ENCODE data around the gene CCDC51.
"Not testable (repeated sequence)": the region's sequence is repeated elsewhere in the genome, so short reads cannot be mapped to it uniquely, and the experiment has no call there.

CCDC51 gene

GRCh38 chr3:48407542-48408099 is 32.3 kb downstream of the CCDC51 start:
- DNase-seq (ENCODE audit: low read depth in 1 of 2, low spot score in 1 of 2), result no peak

GRCh38 chr3:48406443-48407431 is 33.2 kb downstream of the CCDC51 start:
- no peak for DNase-seq (ENCODE audit: low read depth in 1 of 2, low spot score in 1 of 2)

DNA sequence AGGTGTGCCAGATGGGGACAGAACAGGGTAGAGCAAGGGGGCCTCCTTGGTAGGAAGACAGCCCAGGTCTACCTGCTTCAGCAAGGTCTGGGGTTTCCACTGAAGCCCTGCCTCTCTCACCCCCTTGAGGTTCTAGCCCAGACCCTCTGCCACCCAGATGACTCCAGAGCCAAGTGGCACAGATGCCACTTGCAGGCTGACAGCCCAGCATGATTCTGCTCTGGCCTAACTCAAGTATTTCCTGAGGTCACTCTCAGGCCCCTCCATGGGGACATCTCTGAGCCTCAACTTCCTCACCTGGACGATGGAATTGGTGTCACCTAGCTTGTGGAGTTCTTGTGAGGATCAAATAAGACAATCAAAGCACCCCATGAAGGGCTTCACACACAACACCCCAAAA is 33.9 kb downstream of the CCDC51 start:
- DNase-seq (ENCODE audit: low read depth in 1 of 2, low spot score in 1 of 2), result no peak

DNA sequence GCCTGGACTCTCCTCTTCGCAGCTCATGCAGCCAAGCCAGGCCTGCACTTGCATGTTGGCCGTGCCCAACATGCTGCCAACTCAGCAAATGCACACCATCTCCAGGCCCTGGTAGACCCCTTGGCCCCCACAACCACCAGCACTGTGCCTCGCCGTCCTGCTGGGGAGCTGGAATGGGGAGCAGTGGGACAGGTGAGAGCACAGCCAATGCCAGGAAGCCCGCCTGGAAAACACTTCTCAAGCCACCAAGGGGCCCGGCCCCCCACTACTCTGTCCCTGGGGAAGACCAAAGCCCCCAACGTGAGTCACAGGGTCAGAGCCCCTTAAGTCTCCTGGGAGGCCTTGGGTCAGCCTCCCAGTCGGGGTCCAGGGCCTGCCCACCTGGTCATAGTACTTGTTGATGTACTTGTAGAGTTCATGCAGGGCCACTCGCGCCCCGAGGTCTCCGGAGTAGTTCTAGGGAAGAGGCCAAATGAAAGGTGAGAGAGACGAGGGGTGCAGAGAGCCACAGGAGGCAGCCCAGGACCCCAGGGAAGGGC is 34.5 kb downstream of the CCDC51 start:
- DNase-seq (ENCODE audit: low read depth in 1 of 2, low spot score in 1 of 2), result no peak

GRCh38 chr3:48404440-48405342 is 35.2 kb downstream of the CCDC51 start:
- no peak for DNase-seq (ENCODE audit: low read depth in 1 of 2, low spot score in 1 of 2)

DNA sequence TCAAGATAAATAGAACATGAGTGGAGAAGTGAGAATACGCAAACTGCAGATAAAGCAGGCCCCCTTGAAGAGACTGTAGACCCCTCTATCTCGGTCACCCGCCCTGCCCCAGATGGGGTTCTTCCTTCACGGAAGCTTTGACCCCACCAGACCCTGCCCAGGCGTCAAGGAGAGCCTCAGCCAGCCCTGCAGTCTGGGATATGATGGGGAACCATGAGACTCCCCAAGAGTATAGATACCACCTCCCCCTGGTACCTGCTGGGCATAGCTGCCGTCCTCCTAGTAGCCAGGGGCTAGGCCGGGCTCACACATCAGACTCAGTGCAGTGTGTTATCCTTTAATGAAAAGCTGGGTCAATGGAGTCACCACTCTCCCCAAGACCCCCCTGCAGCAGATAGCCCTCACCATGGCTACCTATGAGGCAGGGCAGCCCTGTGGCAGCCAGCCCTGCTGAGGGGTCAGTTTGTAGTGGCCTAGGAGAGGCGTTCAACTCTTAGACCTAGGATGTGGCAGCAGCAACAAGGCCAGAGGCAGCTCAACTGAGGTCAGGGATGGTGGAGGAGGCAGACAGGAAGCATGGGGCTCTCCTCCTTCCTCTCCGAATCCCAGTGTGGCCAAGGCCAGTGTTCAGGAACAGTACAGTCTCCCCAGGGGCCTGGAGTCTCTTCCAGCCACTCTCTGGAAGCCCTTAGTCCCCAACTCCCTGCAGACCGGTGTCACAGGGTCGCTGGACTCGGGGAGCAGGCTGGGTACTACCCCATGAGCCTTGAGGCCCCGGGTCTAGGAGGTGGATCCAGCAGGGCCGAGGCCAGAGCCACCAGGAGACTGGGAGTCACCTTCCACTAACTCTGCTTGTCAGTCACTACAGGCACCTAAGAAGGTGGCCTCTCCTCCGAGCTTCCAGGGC is 36.1 kb downstream of the CCDC51 start:
- no peak for DNase-seq (ENCODE audit: low read depth in 1 of 2, low spot score in 1 of 2)

- no peak for DNase-seq (ENCODE audit: low read depth in 1 of 2, low spot score in 1 of 2)
Observed at GRCh38 chr3:48402907-48403306, 37.0 kb downstream of the CCDC51 start.

DNA sequence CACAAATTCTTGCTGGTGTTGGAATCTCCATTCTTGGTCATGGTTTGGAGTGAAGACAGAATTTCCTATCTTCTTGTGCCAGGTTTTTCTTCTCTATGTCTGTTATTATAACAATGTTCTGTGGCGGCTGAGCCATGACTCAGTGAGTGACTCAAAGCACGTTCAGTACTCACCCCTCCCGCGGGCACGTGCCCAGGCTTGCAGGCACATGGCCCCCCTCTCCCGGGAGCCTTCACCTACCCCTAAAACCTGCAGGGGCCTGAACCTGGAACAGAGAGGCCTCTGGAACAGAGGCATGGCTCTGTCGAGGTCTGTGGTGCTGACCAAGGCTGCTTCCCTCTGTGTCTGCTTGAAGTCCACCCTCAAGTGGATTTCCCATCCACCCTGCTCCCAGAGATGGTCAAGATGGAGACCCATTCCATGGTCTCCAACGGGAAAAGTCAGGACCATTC is 37.6 kb downstream of the CCDC51 start:
- no peak for DNase-seq (ENCODE audit: low read depth in 1 of 2, low spot score in 1 of 2)

GRCh38 chr3:48401434-48401901 is 38.5 kb downstream of the CCDC51 start:
- not testable (repeated sequence) for DNase-seq (ENCODE audit: low read depth in 1 of 2, low spot score in 1 of 2)

GRCh38 chr3:48400824-48401433 is 39.0 kb downstream of the CCDC51 start:
- peak; percentile 10 to 30 for DNase-seq (ENCODE audit: low read depth in 1 of 2, low spot score in 1 of 2)

DNA sequence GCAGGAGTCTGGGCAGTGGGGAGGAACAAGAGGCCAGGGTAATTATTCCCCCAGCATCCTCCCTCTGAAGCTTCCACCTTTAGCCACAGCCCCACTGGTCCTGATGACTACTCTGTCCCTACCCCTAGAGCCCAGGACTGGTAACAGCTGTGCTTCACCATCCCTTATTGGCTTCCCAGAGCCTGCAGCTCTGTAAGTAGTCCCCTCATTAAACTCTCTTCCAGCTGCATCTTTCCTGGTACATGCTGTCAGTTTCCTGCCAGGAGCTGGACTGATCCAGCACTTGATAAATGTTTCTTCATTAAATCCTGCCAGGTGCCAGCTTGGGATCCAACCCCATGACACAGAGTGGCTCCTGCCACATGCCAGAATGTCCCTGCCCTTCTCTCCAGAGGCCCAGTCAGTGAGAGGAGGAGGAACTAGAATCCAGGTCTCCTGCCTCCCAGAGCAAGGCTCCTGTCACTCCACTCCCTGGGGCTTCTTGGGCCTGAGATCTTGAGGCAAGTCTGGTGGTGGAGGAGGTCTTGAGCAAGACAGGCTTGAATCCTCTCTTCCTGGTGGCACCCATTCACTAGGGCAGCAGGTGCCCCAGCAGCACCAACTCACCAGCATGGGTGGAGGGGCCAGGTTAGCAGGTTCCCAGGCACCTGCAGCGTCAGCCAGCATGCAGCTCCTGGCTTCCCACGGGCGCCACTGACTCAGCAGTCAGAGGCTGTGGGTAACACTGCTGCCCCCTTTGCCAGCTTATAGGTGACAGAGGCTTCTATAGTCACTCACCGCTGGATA is 40.3 kb downstream of the CCDC51 start:
- DNase-seq (ENCODE audit: low read depth in 1 of 2, low spot score in 1 of 2), result no peak

GRCh38 chr3:48398701-48399386 is 41.1 kb downstream of the CCDC51 start:
- no peak for DNase-seq (ENCODE audit: low read depth in 1 of 2, low spot score in 1 of 2)

DNA sequence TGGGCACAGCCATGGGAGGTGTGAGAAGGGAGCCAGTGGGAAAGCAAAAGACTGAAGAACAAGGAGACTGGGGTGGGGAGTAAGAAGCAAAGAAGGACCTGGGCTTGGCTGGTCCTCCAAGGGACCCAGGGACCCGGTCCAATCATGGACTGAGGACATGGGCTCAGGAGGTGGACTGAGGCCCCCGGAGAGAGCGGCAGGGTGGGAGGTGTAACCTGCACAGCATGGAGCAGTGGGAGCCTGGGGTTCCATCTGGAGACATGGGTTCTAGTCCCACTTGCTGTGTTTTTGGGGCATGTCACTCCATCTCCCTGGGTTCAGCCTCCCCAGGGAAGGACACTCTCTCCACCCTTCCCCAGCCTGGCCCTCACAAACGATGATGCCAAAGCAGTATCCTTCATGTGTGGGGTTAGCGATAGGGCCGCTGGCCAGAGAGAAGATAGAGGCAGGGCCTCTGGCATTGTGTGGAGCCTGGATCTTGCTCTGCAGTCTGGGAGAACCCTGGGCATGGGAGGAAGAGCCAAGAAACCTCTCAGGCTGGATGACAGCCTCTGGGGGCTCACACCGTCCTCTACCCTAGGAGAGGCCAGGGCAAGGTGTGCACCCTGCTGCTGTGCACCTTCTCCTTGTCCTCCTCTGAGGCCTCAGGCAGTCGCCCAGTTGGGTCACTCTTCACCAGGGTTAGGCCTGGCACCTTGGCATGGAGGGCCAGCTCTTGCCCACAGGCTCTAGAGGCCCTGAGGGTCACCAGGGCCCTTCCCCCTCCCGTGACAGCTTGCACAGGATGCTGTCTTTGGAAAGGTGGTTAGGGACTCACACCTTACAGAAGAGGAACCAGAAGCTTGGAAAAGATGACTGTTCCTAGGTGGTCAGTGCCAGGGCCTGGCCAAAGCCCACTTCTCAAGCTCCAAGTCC is 41.9 kb downstream of the CCDC51 start:
- no peak for DNase-seq (ENCODE audit: low read depth in 1 of 2, low spot score in 1 of 2)

- no peak for DNase-seq (ENCODE audit: low read depth in 1 of 2, low spot score in 1 of 2)
Observed at GRCh38 chr3:48395714-48396113, 44.2 kb downstream of the CCDC51 start.

GRCh38 chr3:48394391-48394790 is 45.5 kb downstream of the CCDC51 start:
- no peak for DNase-seq (ENCODE audit: low read depth in 1 of 2, low spot score in 1 of 2)

DNA sequence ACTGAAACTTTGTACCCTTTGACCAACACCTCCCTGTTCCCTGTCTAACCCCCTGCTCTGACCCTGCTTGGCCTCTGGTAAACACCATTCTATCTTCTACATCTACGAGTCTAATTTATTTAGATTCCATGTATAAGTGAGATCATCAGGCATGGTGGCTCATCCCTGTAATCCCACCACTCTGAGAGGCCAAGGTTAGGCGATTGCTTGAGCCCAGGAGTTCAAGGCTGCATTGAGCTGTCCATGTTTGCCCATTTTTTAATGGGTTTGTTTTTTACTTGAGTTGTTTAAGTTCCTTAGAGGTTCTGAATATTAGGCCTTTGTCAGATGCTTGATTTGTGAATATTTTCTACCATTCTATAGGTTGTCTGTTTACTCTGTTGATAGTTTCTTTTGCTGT is 51.0 kb downstream of the CCDC51 start:
- no peak for DNase-seq (ENCODE audit: low read depth in 1 of 2, low spot score in 1 of 2)

DNA sequence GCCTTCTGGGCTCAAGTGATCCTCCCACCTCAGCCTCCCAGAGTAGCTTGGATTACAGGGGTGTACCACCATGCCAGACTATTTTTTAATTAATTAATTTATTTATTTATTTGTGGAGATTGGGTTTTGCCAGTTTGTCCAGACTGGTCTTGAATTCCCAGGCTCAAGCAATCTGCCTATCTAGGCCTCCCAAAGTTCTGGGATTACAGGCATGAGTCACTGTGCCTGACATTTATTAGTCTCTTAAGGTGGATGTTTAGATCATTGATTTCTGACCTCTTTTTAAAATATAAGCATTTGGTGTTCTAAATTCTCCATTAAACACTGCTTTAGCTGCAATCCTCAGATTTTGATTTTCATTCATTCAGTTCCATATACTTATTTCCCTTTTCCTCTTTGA is 52.3 kb downstream of the CCDC51 start:
- DNase-seq (ENCODE audit: low read depth in 1 of 2, low spot score in 1 of 2), result no peak
